Measurements from ENCODE around the gene QSOX1.

The QSOX1 gene

DNA sequence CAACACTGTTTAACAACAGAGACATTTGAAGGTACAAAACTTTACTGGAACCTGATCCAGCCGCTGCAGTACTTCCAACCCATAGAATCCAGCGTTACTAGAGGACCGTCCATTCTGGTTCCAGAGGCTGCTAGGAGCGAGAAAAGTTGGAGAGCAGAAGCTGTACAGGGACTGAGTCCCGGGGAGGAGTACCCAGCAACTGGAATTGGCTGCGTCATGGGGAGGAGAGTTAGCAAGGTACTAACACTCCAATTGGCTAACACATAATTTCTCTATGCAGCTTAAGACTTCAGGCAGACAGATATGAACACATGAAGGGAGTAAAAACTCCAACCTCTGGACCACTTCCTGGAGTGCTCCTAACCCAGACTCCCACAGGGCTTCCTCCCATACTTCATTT is 2.1 kb upstream of the QSOX1 start:
- DNase-seq = no peak

DNA sequence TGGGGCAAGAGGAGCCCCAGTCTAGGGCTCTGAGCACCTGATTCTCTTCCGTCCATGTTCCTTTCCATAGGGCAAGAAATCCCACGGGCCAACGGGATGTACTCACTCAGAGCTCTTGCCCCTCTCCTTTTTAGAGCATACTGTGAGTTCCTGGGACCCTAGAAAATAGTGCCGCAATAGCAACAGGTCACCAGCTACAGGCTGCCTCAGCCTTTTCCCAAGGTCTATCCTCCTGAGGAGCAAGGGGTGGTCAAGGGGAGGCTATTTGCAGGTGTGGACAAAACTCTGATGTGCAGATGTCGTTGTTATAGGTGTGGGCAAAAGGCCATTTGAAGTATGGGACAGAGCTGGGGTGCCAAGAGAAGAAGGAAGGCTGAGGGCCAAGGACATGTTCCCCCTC is 1.6 kb upstream of the QSOX1 start:
- no peak for DNase-seq

DNA sequence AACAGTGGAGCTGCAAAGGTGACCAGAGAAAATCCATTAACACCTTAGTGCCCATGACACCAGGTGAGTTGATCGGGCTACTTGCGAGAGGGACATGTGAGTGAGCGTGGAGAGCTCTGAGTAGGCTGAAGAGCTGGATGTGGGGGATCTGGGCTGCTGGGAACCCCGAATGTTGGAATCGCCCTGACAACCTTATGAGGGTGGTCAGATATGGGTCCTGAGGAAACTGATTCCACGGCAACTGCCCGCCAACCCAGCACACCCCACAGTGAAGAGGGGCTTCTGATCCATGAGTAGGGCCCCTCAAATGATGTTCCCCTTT is 705 bp upstream of the QSOX1 start:
- no peak for DNase-seq

DNA sequence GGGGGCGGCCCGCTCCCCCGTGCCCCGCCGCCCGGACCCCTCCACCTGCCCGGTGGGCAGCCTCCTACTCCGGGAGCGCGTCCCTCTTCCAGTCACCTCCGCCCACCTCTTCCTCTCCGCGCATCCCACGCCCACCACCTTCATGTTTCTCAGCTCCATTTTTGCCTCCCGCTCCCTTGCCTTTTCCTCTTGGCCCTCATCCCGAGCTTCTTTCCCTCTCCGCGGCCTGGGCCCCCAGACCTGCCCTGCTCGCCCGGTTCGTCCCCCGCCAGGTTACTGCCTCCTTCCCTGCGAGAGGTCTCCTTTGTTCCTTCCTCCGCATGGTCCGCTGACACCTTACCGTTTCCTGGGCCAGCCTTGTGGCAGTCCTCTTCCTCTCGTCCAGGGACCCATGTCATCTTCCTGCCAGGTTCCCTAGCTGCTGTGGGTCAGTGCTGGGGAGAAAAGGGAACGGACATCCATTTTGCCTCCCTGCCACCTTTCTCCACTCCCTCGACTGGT is 563 bp downstream of the QSOX1 start:
- DNase-seq = peak; percentile 83

DNA sequence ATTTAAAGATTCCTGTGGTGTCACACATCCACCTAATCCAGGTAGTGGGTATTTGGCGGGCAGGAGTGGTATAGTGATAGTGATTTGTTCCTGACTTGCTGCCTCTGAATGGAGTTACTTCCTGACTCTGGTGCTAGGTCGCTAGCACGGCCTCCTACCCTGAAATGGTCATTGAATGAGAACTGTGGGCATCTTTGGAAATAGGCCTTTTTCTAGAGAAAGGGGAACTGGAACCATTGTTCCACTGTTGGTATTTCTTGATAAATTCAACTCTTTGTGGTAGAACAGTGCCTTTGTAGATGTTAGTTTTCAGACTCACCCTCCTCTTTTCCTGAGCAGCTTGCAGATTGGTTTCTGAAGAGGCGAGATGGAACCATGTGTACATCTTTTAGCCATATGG is 1.5 kb downstream of the QSOX1 start:
- no peak for DNase-seq

DNA sequence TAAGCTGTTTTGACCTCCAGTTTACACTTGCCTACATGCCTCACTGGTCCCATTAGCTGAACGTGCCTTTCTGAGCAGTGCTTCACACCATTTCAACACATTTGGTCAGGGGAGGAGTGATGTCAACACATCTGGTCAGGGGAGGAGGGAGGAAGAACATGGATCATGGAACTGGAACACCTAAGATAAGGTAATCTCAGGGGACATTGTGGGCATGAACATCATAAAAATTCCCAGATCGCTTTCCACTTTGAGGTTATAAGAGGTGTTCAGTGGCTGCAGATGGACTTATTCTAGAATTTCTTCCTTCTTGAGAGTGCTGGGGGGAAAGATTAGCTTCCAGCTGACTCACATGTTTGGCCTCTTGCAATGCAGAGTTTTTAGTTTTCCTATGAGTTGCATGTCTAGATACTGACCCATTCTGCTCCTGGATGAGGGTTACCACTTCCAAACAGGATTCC is 2.0 kb downstream of the QSOX1 start:
- peak; percentile 35 for DNase-seq

DNA sequence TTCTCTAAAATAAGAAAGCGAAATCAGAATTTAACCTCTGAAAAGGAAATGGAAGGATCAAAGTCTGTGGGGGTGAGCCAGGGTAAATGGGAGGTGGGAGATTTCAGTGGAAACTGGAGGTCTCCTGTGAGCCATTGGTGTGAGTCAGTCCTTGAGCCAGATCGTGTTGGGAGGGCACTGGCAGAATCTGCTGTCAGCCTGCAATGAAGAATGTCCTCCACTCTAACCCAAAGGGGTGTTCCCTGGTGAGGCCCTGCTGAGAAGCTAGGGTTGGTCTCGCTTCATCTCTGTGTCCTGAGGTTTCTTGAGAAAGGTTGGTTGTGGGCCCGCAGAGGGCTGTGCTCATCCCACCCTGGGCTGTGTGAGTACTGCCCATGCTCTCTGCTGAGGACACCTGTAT is 2.4 kb downstream of the QSOX1 start:
- no peak for DNase-seq

DNA sequence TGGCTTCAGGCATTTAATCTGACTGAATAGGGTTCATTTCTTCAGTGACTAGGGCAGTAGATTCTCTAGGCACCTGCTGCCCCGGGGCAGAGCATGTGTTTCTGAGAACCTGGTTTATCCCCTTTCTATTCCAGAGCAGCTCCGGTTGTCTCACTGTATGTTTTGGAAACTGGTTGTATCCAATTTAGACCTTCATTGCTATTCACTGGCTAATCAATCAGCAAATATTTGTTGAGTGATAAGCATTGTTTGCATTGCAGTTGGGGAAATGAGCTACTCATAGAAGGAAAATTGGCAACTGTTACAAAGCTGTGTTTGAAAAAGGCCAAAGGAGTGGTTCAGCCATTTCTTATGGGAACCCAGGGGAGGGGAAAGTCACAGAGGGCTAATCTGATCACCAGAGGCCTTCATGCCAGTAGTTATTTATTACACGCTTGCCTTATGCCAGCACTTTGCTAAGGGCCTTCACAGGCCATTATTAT is 2.9 kb downstream of the QSOX1 start:
- peak; percentile 47 for DNase-seq

DNA sequence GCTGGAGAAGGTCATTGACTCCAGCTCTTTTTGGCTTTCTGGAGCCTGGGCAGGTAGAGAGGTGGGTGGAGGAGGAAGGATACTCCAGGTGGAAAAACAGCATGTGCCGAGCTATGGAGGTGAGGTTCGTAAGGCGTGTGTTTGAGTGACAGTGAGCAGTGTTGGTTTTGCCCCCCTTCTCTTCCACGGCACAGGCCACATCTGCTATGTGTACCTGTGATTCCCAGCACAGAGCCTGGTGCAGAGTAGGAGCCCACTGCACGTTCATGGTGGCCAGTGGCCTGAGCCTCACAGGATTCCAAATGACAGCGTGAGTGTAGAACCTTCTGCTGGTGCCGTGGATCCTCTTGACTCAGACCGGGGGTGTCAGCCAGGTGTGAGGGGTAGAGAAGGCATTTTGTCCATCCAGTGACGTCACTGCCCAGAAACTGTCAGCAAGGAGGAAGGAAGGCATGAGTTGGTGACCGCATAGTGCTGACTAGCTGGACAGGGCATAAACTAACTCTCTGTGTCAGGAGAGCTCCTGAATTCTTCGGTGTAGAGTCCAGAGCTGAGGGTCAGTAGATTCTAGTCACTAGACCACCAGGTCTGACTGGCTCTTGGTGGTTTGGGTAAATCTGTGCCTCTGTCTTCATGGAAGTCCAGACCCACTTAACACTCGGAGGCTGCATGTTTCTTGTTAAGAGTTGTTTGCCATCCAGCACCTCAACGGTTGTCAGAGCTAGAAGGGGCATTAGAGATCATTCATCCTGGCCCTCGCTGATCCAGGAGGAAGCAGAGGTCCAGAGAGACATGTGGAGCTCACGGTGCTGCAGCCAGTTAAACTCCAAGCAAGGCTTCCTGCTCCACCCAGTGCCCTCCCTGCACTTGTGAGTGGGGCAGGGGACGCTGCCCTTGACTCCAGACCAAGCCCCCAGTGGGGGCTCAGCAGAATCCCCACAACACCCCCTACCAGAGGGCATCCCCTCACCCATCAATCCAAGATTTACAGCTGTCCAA is 3.8 kb downstream of the QSOX1 start:
- DNase-seq = no peak

DNA sequence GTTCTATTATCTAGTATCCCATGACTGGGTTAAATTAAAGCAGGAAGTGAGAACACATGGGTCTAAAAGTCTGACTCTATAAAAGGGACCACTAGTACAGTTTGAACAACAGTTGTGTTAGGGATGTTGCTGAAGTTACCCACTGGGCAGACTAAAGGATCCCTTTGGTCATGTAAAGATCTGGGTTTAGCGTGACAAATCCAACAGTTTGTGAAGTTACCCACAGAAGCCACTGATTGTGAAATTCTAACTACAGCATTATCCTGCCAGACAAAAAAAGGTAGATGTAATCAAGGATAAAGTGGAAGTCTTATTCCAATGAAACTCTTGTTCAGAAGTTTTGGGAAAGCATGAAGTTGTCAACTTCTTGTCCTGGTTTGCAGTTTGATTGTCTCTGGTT is 5.7 kb downstream of the QSOX1 start:
- DNase-seq = no peak

DNA sequence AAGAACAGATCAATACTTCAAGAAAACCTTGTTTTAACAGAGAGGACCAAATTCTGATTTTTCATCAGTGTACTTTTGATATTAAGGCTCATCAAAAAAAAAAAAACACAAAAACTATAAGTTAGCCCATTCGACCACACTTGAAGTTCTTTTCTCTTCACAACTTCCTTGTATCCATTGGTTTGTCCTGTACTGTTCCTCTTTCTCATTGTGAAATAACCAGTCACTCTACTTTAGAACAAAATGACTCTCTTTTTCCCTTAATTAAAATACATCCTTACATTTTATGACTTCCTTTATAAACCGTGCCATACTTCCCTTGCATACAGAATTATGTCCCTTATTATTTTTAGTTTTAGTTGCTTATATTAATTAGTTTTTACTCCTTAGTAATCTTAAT is 8.4 kb downstream of the QSOX1 start:
- no peak for DNase-seq

DNA sequence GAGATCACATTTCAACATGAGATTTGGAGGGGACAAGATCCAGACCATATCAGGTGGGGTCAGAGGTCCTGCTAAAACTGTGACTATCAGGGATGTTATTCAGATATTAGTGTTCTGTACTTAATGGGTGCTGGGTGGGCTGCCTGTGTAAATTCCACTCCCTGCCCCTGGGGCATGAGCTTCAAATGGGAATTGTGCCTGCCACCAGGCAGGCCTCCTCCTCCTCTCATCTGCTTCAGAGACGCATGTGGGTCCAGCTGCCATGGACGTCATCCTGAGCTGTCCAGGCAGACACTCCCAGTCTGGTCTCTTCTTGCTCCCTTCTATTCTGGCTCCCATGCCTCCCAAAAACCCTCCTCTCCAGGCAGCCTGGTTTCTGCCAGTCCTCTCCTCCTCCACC is 10.4 kb downstream of the QSOX1 start:
- no peak for DNase-seq

DNA sequence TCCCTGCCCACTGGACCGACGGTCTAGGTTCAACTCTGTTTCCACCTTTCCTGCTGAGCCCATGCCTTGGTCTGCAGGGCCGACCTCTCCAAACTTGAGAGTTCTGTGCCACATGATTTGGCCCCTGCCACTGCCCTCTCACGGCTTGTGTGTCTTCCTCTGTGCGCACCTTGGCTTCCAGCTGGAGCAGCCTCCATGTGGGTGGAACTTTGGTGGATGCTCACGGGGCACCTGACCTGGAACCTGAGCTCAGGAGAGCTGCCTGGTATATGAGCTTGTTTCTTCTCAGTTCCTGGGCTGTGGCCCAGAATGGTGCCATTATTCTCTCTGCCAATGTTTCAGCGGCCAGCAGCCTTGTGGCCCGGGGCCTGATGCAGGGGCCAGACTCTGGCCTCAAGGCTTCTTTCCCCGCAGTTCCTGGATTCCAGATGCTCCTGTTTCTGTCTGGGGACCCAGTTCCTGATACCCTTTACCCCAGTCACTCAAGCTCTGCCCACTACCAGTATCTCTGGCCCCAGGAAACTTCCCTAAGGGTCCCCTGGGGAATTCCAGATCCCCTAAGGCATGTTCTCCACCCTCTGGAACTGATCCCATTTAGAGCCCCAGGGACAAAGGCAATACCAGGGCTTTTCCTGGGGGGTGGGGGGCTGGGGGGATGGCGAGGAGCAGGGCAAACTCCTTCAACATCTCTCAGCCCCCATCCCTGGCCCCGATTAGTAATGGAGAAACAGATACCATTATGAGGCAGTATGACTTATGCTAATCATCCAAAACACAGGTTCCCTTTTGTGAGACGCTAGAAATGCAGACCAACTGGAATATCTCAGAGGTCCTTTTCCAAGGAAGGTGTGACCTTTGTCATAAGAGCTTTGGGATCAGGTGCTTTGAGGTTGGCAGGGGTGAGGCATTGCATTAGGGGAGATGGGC is 11.1 kb downstream of the QSOX1 start:
- DNase-seq = no peak

DNA sequence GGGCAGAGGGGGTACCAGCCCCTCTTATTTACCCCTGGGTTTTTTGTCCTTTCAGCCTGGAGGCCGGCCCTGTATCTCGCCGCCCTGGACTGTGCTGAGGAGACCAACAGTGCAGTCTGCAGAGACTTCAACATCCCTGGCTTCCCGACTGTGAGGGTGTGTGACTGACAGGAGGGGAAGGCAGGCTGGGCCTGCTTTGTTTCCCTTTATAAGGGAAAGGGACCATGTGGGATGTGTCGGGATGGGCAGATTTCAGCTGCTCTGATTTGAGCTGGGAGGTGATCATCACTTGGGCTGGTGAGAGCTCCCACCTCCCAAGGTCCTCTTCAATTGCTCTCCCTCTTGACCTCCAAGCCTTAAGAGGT is 11.7 kb downstream of the QSOX1 start:
- DNase-seq = no peak

DNA sequence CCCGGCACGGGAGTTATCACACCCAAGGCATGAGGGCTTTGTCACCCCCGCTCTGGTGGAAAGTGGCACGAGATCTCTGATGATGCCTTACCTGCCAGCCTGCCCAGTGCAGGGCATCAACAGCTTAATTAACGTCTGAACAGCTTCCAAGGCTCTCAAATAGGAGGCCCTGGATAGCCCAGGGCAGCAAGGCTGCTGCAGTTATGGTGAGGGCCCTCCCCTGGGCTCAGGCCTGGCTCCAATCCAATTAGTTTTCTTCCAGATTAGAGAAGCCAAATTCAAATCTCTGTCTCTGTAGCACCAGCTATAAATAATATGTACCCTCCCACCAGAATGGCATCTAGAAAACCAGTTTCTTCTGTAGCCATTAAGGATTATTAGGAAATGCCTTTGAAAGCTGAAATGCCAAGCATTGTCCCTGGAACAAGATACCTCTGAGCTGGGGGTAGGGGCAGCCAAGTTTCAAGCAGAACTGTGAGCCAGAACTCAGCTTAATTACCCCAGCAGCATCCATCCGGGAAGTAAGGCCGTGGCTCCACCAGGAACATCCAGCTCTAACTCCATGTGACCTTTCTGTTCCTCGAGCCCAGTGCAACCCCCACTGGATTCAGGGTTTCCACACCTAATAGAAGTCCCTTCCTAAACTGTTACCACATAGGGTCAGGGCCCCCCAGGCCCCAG is 12.5 kb downstream of the QSOX1 start:
- DNase-seq = no peak

DNA sequence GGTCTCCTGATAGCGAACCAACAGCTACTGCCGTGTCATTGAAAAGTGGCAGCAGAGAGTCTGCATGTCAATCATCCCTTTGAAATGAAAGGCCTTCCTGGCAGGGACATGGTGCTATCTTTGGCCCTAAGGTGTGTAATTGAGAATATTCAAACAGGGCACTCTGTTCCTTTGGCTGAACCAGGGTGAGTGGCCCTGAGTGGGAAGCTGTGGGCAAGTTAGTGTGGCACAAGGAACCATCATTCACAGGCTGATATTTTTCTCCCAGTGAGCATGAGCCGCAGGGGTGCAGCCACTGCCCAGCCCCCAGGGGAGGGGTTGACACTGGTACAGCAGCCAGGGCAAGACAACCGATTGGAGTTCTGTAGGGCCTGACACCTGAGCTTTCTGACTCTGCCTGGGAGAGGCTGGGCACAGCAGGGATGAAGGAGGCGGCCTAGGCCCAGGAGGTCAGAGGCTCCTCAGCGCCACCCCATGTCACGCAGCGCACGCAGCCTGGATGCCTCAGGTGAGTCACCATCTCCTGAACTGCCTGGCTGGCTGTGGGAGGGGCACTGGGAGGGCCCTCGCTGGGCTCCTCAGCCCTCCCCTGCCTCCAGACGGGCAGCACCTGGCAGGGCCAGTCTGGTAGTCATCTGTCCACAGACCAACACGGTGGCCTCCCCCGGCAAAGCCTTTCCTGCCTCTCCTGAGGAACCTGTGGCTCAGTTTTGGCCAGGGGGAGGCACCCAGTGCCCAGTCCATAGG is 13.2 kb downstream of the QSOX1 start:
- no peak for DNase-seq

DNA sequence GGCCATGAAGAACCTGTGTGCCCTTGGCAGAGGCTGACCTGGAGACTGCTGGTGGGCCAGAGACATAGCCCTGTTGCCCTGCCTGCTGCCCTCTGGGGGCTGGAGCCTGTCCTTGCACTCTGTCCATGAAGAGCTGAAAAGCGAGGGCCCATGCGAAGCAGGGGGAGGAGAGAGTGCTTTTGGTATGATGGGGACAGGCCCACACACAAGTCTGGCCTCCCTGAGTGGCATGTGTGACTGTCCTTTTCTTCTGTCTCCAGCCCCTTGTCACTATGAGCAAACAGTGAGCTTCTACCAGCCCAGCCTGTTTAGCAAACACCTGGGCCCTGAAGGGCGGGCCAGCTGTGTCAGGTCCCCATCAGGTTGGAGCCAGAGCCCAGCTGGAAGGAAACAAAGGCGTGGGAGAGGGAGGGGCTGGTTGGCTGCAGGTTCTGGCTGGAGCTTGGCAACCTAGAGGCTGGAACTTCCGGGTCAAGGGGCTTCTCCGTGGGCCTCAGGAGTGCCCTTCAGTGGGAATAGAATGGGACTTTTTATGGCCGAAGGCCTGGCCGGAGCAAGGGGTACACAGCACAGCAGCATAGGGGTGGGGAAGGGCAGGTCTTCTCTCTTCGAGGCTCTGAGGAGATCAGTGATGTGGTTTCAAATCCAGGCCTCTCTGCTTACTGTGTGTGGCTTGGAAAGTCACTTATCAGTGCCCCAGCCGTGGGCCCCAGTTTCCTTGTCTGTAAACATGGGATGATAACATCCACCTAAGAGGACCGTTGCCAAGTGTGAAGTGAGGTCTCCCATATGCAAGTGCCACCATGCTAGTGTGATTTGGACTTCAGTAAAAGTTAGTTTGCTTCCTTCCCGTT is 14.3 kb downstream of the QSOX1 start:
- no peak for DNase-seq

DNA sequence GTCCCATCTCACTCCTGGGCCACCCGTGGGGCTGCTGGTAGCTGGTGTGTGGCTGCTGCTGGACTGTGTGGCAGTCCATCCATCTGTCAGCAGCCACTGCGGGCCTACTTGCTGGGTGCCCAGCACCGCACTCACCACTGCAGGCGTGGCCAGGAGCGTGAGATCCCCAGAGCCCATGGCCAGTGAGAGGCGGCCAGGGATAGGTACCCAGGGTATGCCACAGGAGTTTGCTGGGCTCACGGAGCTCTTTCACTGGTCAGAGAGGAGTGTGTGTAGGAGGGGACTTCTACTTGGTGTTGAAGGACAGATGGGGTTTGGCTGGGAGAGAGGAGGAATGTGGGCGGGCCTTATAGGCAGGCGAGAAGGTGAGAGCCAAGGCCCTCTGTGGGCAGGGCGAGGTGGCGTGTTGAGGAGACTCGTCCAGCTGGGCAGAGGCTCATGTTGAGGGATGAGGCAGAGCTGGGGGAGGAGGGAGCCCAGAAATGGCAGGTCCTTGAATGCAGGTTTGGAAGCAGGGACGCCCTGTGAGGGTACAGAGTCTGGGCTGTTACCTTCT is 15.0 kb downstream of the QSOX1 start:
- no peak for DNase-seq

DNA sequence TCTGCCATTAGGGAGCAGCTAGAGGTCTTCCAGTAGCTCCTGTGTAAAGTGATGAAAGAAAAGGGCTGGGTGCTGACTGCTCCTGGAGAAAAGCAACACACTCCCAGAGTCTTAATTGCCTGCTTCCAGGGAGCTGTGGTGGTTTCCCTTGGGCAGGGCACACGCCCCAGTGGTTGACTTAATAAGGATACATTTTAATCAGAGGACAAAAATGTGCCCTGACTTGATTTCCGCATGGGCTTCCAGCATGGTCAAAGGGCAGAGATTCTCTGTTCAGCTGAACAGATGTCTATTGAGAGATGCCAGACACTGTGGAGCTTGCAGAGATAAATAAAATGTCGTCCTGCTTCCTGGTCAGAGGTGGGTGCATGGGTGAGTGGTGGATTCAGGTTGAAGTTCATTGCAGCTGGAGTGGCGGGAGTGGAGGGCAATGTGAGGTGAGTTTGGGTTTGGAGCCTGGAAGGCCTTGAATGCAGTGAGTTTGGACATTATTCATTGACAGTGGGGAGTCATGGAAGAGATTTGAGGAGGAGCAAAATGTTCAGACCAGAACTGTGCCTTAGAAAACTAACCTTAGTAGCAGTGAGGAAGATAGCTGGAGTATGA is 16.0 kb downstream of the QSOX1 start:
- DNase-seq = no peak

DNA sequence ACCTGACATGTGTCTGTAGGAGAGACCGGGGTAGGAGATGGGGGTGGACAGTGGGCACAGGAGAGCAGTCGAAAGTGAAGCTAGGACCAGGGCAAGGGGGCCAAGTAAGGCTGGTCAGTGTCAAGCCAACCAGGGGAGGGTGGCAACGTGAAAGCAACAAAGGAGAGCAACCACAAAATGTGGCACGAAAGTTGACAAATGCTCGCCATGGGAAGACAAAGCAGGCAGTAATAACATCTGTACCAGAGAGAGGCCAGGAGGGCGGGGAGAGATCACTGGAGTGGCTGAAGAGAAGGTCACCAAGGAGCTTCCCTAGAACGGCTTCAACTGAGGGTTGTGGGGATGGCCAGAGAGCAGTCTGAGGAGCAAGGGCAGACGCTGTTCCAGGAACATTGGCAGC is 17.0 kb downstream of the QSOX1 start:
- DNase-seq = no peak
